Ovary (tissue), 3 donors: ENCODE results near the gene ENOX1.

Experiments used
- CTCF ChIP-seq, 3 donors: fragments of 450-650 bp in 2 of 3; fragments of 200-600 bp in 1 of 3; IDR thresholded peaks; one replicate each; pipeline versions ENCODE4 v1.5.1 to v1.8.0; 2016 to 2022; ENCODE audit warnings: antibody characterized with exemption in 3 of 3, mild to moderate bottlenecking in 1 of 3
- EP300 ChIP-seq: sonication (generic); formaldehyde crosslinking; IDR thresholded peaks from one replicate; pipeline ENCODE4 v1.6.1; 2017; ENCODE audit warnings: antibody characterized with exemption
- POLR2A ChIP-seq: fragments of 450-650 bp; IDR thresholded peaks from one replicate; pipeline ENCODE4 v1.6.1; 2017; ENCODE audit warnings: antibody characterized with exemption, mild to moderate bottlenecking, moderate library complexity
- donor health status: DM: no; HTN: no; CAD: no.

DNA sequence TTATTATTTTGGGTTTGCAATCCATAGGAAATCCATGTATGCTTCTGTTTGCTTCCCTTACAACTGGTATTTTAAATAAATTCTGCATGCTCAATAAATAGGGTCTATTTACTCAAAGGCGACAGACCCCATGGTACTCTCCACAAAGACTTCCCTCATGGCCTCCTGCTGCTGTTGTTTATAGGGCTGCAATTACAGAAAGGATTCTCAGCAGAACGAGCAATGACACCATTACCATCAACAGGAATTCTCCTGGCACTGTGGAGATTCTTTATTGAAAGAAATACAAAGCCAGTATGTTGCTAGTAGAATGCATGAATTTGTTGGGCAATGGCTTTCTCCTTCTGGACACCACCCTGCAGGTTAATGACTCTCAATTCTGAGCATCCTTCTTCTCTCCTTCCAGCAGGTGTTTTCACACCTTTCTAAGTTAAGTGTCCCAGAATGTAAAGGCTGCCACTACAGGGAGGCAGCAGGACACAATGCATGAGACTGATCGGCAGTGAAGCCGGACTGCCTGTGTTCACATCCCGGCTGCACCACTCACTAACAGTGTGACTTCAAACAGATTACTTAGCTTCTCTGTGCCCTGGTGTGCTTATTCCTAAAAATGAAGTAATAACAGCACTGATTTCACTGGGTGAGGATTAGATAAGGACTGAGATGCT is 403.1 kb downstream of the ENOX1 start:
- TF ChIP-seq CTCF (IDR thresholded peaks at IDR 0.05) (no peak), POLR2A (no peak), EP300 (no peak)
